SK-N-SH (cell line): ENCODE results near the gene TFB1M. TPM values are rescaled to one million over a fixed set of nuclear protein-coding genes. Genes with fewer than 3 reads are reported as not detected.

ENCODE experiments used
- CTCF ChIA-PET: fragments of 300-600, 350-600 bp; formaldehyde crosslinking; extraction: SDS; loops from one replicate; lab custom pipeline; 2021; lab: Yijun Ruan, JAX
- POLR2A ChIA-PET: fragments of 350-600 bp; sonication (Branson Sonifier 250); formaldehyde crosslinking; extraction: SDS; loops from one replicate; lab custom pipeline; 2020; ENCODE audit warnings: antibody characterized with exemption, inconsistent platforms; lab: Yijun Ruan, JAX
- DNase-seq: peaks from one replicate; pipeline ENCODE4 v3.0.0; 2012
- H2AFZ ChIP-seq: fragments of 200-600 bp; sonication (generic); 2 replicates; pipeline ENCODE4 v1.8.1; 2016; ENCODE audit warnings: antibody characterized with exemption, mild to moderate bottlenecking, low read depth
- H3F3A ChIP-seq: fragments of 200-600 bp; sonication (generic); replicated peaks from 2 replicates; pipeline ENCODE3; 2016; ENCODE audit warnings: antibody characterized with exemption, mild to moderate bottlenecking; ENCODE audit not compliant: insufficient read depth
- H3K27ac ChIP-seq, 2 experiments: fragments of 200-500 bp in 1 of 2; fragments of 200-600 bp in 1 of 2; sonication (Bioruptor generic) in 1 of 2; sonication (generic), shearing (Covaris generic) in 1 of 2; 2 replicates each; pipeline versions ENCODE4 v1.5.1 to v1.6.1; 2014 to 2016; ENCODE audit warnings: low read depth in 2 of 2, inconsistent platforms in 1 of 2, low read length in 1 of 2, mild to moderate bottlenecking in 1 of 2, mixed read lengths in 1 of 2
- H3K27me3 ChIP-seq: fragments of 200-600 bp; sonication (generic), shearing (Covaris generic); 2 replicates; pipeline ENCODE4 v1.6.1; 2016; ENCODE audit warnings: mixed run types; ENCODE audit not compliant: insufficient read depth
- H3K36me3 ChIP-seq, 2 experiments: fragments of 200-500 bp in 1 of 2; fragments of 200-600 bp in 1 of 2; sonication (Bioruptor generic) in 1 of 2; sonication (generic) in 1 of 2; replicated peaks in 1 of 2; 2 replicates each; pipeline versions ENCODE3 to v1.5.1; 2014 to 2016; ENCODE audit warnings: low read length in 1 of 2, mild to moderate bottlenecking in 1 of 2; ENCODE audit not compliant: insufficient read depth in 2 of 2, control insufficient read depth in 1 of 2
- H3K4me1 ChIP-seq, 2 experiments: fragments of 200-500 bp in 1 of 2; fragments of 200-600 bp in 1 of 2; sonication (Bioruptor generic) in 1 of 2; sonication (generic), shearing (Covaris generic) in 1 of 2; 2 replicates each; pipeline versions ENCODE4 v1.5.1 to v1.6.1; 2014 to 2016; ENCODE audit warnings: low read depth in 1 of 2, low read length in 1 of 2, mixed run types in 1 of 2; ENCODE audit not compliant: insufficient read depth in 2 of 2, control insufficient read depth in 1 of 2
- H3K4me2 ChIP-seq: fragments of 200-600 bp; sonication (generic), shearing (Covaris generic); 2 replicates; pipeline ENCODE4 v1.6.1; 2017; ENCODE audit warnings: mixed run types
- H3K4me3 ChIP-seq, 2 experiments: fragments of 200-500 bp in 1 of 2; fragments of 200-600 bp in 1 of 2; sonication (Bioruptor generic) in 1 of 2; sonication (generic), shearing (Covaris generic) in 1 of 2; 2 replicates each; pipeline versions ENCODE4 v1.5.1 to v1.8.1; 2014 to 2016; ENCODE audit warnings: low read depth in 2 of 2, inconsistent platforms in 1 of 2, low read length in 1 of 2, mild to moderate bottlenecking in 1 of 2, mixed read lengths in 1 of 2, moderate library complexity in 1 of 2
- H3K79me2 ChIP-seq: fragments of 200-600 bp; sonication (generic); 2 replicates; pipeline ENCODE4 v1.8.1; 2017; ENCODE audit warnings: mild to moderate bottlenecking; ENCODE audit not compliant: insufficient read depth
- H3K9ac ChIP-seq: fragments of 200-600 bp; sonication (generic); 2 replicates; pipeline ENCODE4 v1.6.1; 2017; ENCODE audit warnings: mixed run types
- H3K9me2 ChIP-seq: fragments of 200-600 bp; sonication (generic); 2 replicates; pipeline ENCODE4 v1.6.1; 2017; ENCODE audit warnings: mixed run types
- H3K9me3 ChIP-seq: fragments of 200-600 bp; sonication (generic); 2 replicates; pipeline ENCODE4 v1.6.1; 2017; ENCODE audit warnings: mixed run types, mild to moderate bottlenecking, moderate library complexity
- H4K20me1 ChIP-seq: fragments of 200-600 bp; sonication (generic); 2 replicates; pipeline ENCODE4 v1.6.1; 2017; ENCODE audit warnings: mild to moderate bottlenecking, mixed run types; ENCODE audit not compliant: insufficient read depth
- CHD2 ChIP-seq: fragments of 150-350 bp; IDR thresholded peaks from 2 replicates; pipeline ENCODE4 v1.6.1; 2018; ENCODE audit warnings: low read length; ENCODE audit not compliant: partially characterized antibody
- EP300 ChIP-seq, 2 experiments: IDR thresholded peaks; 2 replicates each; pipeline versions ENCODE4 v1.4.0 to v1.6.1; 2012; ENCODE audit warnings: borderline replicate concordance in 1 of 2, low read depth in 1 of 2, low read length in 1 of 2
- FOSL2 ChIP-seq: IDR thresholded peaks from 2 replicates; pipeline ENCODE4 v1.4.0; 2012; ENCODE audit warnings: low read depth, mild to moderate bottlenecking, moderate library complexity, borderline replicate concordance
- GATA2 ChIP-seq: sonication (generic); formaldehyde crosslinking; IDR thresholded peaks from 2 replicates; pipeline ENCODE4 v1.5.0; 2020; ENCODE audit warnings: mild to moderate bottlenecking, missing genetic modification reagents
- MAX ChIP-seq: IDR thresholded peaks from 2 replicates; pipeline ENCODE4 v1.4.0; 2012; ENCODE audit warnings: low read depth
- MEF2A ChIP-seq: IDR thresholded peaks from 2 replicates; pipeline ENCODE4 v1.4.0; 2012; ENCODE audit warnings: low read depth, borderline replicate concordance
- NRF1 ChIP-seq: IDR thresholded peaks from 2 replicates; pipeline ENCODE4 v1.6.1; 2012; ENCODE audit warnings: low read depth, mild to moderate bottlenecking, low read length
- POLR2AphosphoS5 ChIP-seq: IDR thresholded peaks from 2 replicates; pipeline ENCODE4 v1.6.1; 2012; ENCODE audit warnings: low read depth, low read length
- SMC3 ChIP-seq: IDR thresholded peaks from 2 replicates; pipeline ENCODE4 v1.6.1; 2012; ENCODE audit warnings: low read depth, low read length, improper control_type of control experiment
- USF1 ChIP-seq: IDR thresholded peaks from 2 replicates; pipeline ENCODE4 v1.4.0; 2012; ENCODE audit warnings: low read depth, borderline replicate concordance
- YY1 ChIP-seq: IDR thresholded peaks from 2 replicates; pipeline ENCODE4 v1.4.0; 2012; ENCODE audit warnings: low read depth, mild to moderate bottlenecking
- WGBS: methylation state at CpG from one replicate; pipeline ENCODE4 v1.1.6; 2017; ENCODE audit warnings: low lambda C conversion rate; 5-methylcytosine and 5-hydroxymethylcytosine counted together
- polyA plus RNA-seq, 3 experiments: library from polyadenylated mRNA; depleted of rRNA; stranded (reverse); fragments of >200 nt; gene quantifications; 2 replicates each; pipeline ENCODE4 v1.2.3, GENCODE V29; 2012
- TF ChIP-seq, protein P1 (sequence below): IDR thresholded peaks from 2 replicates; pipeline ENCODE4 v1.6.1; 2012; ENCODE audit warnings: mild to moderate bottlenecking, low read depth, low read length, moderate library complexity
- TF ChIP-seq, protein P2 (sequence below): fragments of 200-600 bp; sonication (generic); IDR thresholded peaks from 2 replicates; pipeline ENCODE4 v1.6.1; 2017; ENCODE audit warnings: antibody characterized with exemption, mild to moderate bottlenecking, moderate library complexity

TFB1M gene
- polyA plus RNA-seq, 1 of the 3 experiments (the other 2 are of a cell fraction) = 28.4 TPM

DNA sequence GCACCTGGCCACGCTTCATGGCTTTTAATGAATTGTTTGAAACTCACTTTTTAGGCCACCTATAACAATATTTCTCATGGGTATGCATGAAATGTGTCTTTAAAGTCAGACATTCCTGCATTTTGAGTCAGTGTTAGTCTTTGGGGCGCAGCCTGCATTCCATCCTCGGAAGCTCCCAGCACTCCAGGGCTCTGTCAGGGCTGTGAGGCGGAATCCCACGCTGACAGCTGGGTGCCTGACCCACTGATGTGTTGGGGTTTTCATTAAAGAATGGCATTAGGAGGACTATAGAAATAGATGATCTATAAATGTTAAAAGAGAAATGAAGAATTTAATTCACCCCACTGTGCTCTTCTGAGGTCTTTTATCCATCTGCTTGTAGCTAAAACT is 66.7 kb downstream of the TFB1M start:
- Histone ChIP-seq H3K79me2 (no peaks in the 10 kb centered on the region), H2AFZ (no peak overlapping the region), H3F3A (peaks cover 4% of the 10 kb centered on the region), H3K4me3 (no peak overlapping the region), H3K4me2 (no peak overlapping the region), H3K9me3 (no peaks in the 10 kb centered on the region), H3K36me3 (peaks cover 28 to 33% of the 10 kb centered on the region in 2 experiments), H3K27me3 (no peaks in the 10 kb centered on the region), H3K4me1 (peaks cover 0 to 3% of the 10 kb centered on the region in 2 experiments; a peak in 3 of 4 replicates), H3K9me2 (no peaks in the 10 kb centered on the region), H4K20me1 (no peaks in the 10 kb centered on the region)
- POLR2A ChIA-PET = no interaction called here
- WGBS = 71% methylated on average over 5 of the region's 5 CpGs
- no peak for DNase-seq
- CTCF ChIA-PET = interaction anchor here (0.8 to 4.9 kb wide), 17 partner anchors 11 to 573 kb away, joined by 3 to 44 read pairs (median 4); partner anchors contain the start of gene CLDN20
- TF ChIP-seq YY1 = no peak
- no peak for TF ChIP-seq EP300 (IDR thresholded peaks at IDR 0.05; ENCODE audit: borderline replicate concordance in 1 of 2, low read depth in 1 of 2, low read length in 1 of 2)
- TF ChIP-seq MEF2A = no peak
- TF ChIP-seq USF1 = no peak
- TF ChIP-seq MAX = no peak
- no peak for TF ChIP-seq GATA2 (CRISPR knock-in tag)
- TF ChIP-seq POLR2AphosphoS5 = no peak
- TF ChIP-seq NRF1 = no peak
- TF ChIP-seq CHD2 = no peak
- TF ChIP-seq FOSL2 = no peak
- TF ChIP-seq, all 33 proteins: peak for 0
- H3K9ac ChIP-seq = no peak overlapping the region
- H3K27ac ChIP-seq = peak overlapping the region; percentile 50 to 57; a peak in 3 of 4 replicates

DNA sequence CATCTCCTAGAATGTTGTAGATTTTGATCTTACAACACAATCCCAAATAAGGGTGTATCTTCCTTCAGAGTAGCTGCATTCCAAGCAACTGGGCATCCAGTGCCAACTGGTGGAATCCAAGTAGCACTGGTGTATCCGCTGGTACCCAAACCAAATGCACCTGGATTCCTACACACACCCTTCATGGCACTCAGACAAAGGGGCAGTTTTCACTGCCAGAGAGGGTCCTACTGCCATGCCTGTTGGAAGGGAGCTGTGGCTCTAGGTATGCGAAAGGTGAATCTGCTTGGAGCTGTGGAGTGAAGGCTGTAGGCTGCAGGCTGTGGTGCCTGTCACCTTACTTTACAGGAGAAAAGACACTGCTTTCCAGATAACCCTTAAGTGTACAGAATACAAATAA is 67.5 kb downstream of the TFB1M start:
- Histone ChIP-seq H3K4me3 (no peak overlapping the region), H3K9ac (no peak overlapping the region), H3K79me2 (no peaks in the 10 kb centered on the region), H3K27me3 (no peaks in the 10 kb centered on the region), H3F3A (peaks cover 4% of the 10 kb centered on the region), H3K9me2 (no peaks in the 10 kb centered on the region), H3K36me3 (peaks cover 28 to 29% of the 10 kb centered on the region in 2 experiments), H2AFZ (no peak overlapping the region)
- 92% methylated on average over 1 of the region's 2 CpGs for WGBS
- ChIA-PET CTCF (interaction anchor here (2.2 to 4.9 kb wide), 3 partner anchors 13 to 323 kb away, joined by 6 to 36 read pairs (median 7); no protein-coding TSS in a partner anchor), POLR2A (no interaction called here)
- no peak for TF ChIP-seq SMC3
- TF ChIP-seq, protein P1, sequence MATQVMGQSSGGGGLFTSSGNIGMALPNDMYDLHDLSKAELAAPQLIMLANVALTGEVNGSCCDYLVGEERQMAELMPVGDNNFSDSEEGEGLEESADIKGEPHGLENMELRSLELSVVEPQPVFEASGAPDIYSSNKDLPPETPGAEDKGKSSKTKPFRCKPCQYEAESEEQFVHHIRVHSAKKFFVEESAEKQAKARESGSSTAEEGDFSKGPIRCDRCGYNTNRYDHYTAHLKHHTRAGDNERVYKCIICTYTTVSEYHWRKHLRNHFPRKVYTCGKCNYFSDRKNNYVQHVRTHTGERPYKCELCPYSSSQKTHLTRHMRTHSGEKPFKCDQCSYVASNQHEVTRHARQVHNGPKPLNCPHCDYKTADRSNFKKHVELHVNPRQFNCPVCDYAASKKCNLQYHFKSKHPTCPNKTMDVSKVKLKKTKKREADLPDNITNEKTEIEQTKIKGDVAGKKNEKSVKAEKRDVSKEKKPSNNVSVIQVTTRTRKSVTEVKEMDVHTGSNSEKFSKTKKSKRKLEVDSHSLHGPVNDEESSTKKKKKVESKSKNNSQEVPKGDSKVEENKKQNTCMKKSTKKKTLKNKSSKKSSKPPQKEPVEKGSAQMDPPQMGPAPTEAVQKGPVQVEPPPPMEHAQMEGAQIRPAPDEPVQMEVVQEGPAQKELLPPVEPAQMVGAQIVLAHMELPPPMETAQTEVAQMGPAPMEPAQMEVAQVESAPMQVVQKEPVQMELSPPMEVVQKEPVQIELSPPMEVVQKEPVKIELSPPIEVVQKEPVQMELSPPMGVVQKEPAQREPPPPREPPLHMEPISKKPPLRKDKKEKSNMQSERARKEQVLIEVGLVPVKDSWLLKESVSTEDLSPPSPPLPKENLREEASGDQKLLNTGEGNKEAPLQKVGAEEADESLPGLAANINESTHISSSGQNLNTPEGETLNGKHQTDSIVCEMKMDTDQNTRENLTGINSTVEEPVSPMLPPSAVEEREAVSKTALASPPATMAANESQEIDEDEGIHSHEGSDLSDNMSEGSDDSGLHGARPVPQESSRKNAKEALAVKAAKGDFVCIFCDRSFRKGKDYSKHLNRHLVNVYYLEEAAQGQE = no peak
- TF ChIP-seq, protein P2, sequence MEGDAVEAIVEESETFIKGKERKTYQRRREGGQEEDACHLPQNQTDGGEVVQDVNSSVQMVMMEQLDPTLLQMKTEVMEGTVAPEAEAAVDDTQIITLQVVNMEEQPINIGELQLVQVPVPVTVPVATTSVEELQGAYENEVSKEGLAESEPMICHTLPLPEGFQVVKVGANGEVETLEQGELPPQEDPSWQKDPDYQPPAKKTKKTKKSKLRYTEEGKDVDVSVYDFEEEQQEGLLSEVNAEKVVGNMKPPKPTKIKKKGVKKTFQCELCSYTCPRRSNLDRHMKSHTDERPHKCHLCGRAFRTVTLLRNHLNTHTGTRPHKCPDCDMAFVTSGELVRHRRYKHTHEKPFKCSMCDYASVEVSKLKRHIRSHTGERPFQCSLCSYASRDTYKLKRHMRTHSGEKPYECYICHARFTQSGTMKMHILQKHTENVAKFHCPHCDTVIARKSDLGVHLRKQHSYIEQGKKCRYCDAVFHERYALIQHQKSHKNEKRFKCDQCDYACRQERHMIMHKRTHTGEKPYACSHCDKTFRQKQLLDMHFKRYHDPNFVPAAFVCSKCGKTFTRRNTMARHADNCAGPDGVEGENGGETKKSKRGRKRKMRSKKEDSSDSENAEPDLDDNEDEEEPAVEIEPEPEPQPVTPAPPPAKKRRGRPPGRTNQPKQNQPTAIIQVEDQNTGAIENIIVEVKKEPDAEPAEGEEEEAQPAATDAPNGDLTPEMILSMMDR = no peak
- TF ChIP-seq, all 33 proteins: peak for 0
- no peak for DNase-seq
- H3K27ac ChIP-seq = 0 out of 4 replicates have a peak overlapping the region, but pooled peaks of 1 of the 2 experiments have one; percentile 11
- no peak overlapping the region for H3K4me2 ChIP-seq
- H3K9me3 ChIP-seq = no peaks in the 10 kb centered on the region
- peaks cover 0 to 3% of the 10 kb centered on the region in 2 experiments; a peak in 3 of 4 replicates for H3K4me1 ChIP-seq
- H4K20me1 ChIP-seq = no peaks in the 10 kb centered on the region
